Kidney epithelial cell (primary cell): ENCODE measurements around the gene NCKIPSD. TPM values are rescaled to one million over a fixed set of nuclear protein-coding genes. Genes with fewer than 3 reads are reported as not detected.

Source experiments
- DNase-seq: peaks from one replicate; pipeline ENCODE4 v3.0.0-alpha.2; 2010; ENCODE audit warnings: low read depth
- H3K27me3 ChIP-seq: 2 replicates; pipeline ENCODE4 v1.6.0; 2011; ENCODE audit warnings: low read length; ENCODE audit not compliant: control insufficient read depth, insufficient read depth
- H3K36me3 ChIP-seq: 2 replicates; pipeline ENCODE4 v1.5.1; 2011; ENCODE audit warnings: low read length; ENCODE audit not compliant: control insufficient read depth, insufficient read depth
- H3K4me3 ChIP-seq: 2 replicates; pipeline ENCODE4 v1.5.1; 2011; ENCODE audit warnings: low read depth, mild to moderate bottlenecking, control low read depth, low read length
- CTCF ChIP-seq: IDR thresholded peaks from 2 replicates; pipeline ENCODE4 v1.5.1; 2011; ENCODE audit warnings: mild to moderate bottlenecking, moderate library complexity, low read length, control low read depth, inconsistent platforms; ENCODE audit not compliant: insufficient read depth, poor library complexity, severe bottlenecking
- total RNA-seq: library from RNA; depleted of rRNA; stranded (reverse); fragments of >200 nt; gene quantifications from 2 replicates; pipeline ENCODE4 v1.2.3, GENCODE V29; 2015

NCKIPSD gene
- total RNA-seq, 1 donor from 2014 or later, result 15.3 TPM

- H3K4me3 ChIP-seq, result no peak overlapping the region
- DNase-seq, result no peak
- peaks cover 3% of the 10 kb centered on the region for H3K36me3 ChIP-seq
- H3K27me3 ChIP-seq, result no peaks in the 10 kb centered on the region
- no peak for TF ChIP-seq CTCF
Measured at GRCh38 chr3:48682786-48683185, 2.9 kb downstream of the NCKIPSD start.

- Histone ChIP-seq H3K4me3 (no peak overlapping the region), H3K36me3 (peaks cover 3% of the 10 kb centered on the region), H3K27me3 (no peaks in the 10 kb centered on the region)
- no peak for TF ChIP-seq CTCF
- DNase-seq, result no peak
Measured at GRCh38 chr3:48681974-48682610, 3.6 kb downstream of the NCKIPSD start.

GRCh38 chr3:48681541-48681880 is 4.2 kb downstream of the NCKIPSD start:
- Histone ChIP-seq H3K27me3 (no peaks in the 10 kb centered on the region), H3K4me3 (no peak overlapping the region), H3K36me3 (peaks cover 3% of the 10 kb centered on the region)
- no peak for TF ChIP-seq CTCF
- no peak for DNase-seq

GRCh38 chr3:48680811-48681540 is 4.7 kb downstream of the NCKIPSD start:
- DNase-seq, result no peak
- Histone ChIP-seq H3K4me3 (no peak overlapping the region), H3K27me3 (no peaks in the 10 kb centered on the region), H3K36me3 (peaks cover 3% of the 10 kb centered on the region)
- TF ChIP-seq CTCF, result no peak

- H3K36me3 ChIP-seq, result peaks cover 3% of the 10 kb centered on the region
- no peak for TF ChIP-seq CTCF
- DNase-seq, result no peak
- no peaks in the 10 kb centered on the region for H3K27me3 ChIP-seq
- H3K4me3 ChIP-seq, result no peak overlapping the region
Measured at GRCh38 chr3:48679411-48680391, 6.0 kb downstream of the NCKIPSD start.
